Hepatocyte (in vitro differentiated cells): ENCODE measurements around the gene PRKCZ. TPM values are rescaled to one million over a fixed set of nuclear protein-coding genes. Genes with fewer than 3 reads are reported as not detected.

Experiments
- DNase-seq: peaks from one replicate; pipeline ENCODE4 v3.0.0-alpha.2; 2016; ENCODE audit warnings: low spot score
- H2AFZ ChIP-seq: fragments of 200-600 bp; sonication (generic); 2 replicates; pipeline ENCODE4 v1.6.0; 2016; ENCODE audit warnings: antibody characterized with exemption, mild to moderate bottlenecking
- H3K27ac ChIP-seq: fragments of 200-600 bp; sonication (generic); 2 replicates; pipeline ENCODE4 v1.5.1; 2016; ENCODE audit warnings: mild to moderate bottlenecking
- H3K27me3 ChIP-seq: fragments of 200-600 bp; sonication (generic); 2 replicates; pipeline ENCODE4 v1.6.1; 2016
- H3K36me3 ChIP-seq: fragments of 200-600 bp; sonication (generic); replicated peaks from 2 replicates; pipeline ENCODE4 v1.5.1; 2016; ENCODE audit warnings: low read depth; ENCODE audit not compliant: insufficient read depth
- H3K4me1 ChIP-seq: fragments of 200-600 bp; sonication (generic); 2 replicates; pipeline ENCODE4 v1.5.1; 2016; ENCODE audit warnings: mild to moderate bottlenecking, moderate library complexity; ENCODE audit not compliant: insufficient read depth
- H3K4me2 ChIP-seq: fragments of 200-600 bp; sonication (generic); 2 replicates; pipeline ENCODE4 v1.6.0; 2016
- H3K4me3 ChIP-seq: fragments of 200-600 bp; sonication (generic); 2 replicates; pipeline ENCODE4 v1.5.1; 2016; ENCODE audit warnings: mild to moderate bottlenecking
- H3K79me2 ChIP-seq: fragments of 200-600 bp; sonication (generic); 2 replicates; pipeline ENCODE4 v1.6.0; 2017; ENCODE audit warnings: mild to moderate bottlenecking
- H3K9me2 ChIP-seq: fragments of 200-600 bp; sonication (generic); replicated peaks from 2 replicates; pipeline ENCODE4 v1.6.0; 2017; ENCODE audit warnings: mild to moderate bottlenecking; ENCODE audit not compliant: insufficient read depth
- H3K9me3 ChIP-seq: fragments of 200-600 bp; sonication (generic); 2 replicates; pipeline ENCODE4 v1.5.1; 2016; ENCODE audit warnings: low read depth, mild to moderate bottlenecking
- H4K20me1 ChIP-seq: fragments of 200-600 bp; sonication (generic); 2 replicates; pipeline ENCODE4 v1.6.0; 2016; ENCODE audit warnings: mild to moderate bottlenecking; ENCODE audit not compliant: insufficient read depth, poor library complexity, severe bottlenecking
- CTCF ChIP-seq: fragments of 200-600 bp; sonication (generic); IDR thresholded peaks from 2 replicates; pipeline ENCODE4 v1.5.1; 2016; ENCODE audit warnings: antibody characterized with exemption, mild to moderate bottlenecking; ENCODE audit not compliant: poor library complexity
- EZH2 ChIP-seq: fragments of 200-600 bp; sonication (generic); IDR thresholded peaks from 2 replicates; pipeline ENCODE4 v1.6.1; 2016; ENCODE audit warnings: antibody characterized with exemption, mild to moderate bottlenecking, borderline replicate concordance
- EZH2phosphoT487 ChIP-seq: fragments of 200-600 bp; sonication (generic); IDR thresholded peaks from one replicate; pipeline ENCODE4 v1.6.1; 2018; ENCODE audit warnings: antibody characterized with exemption, mild to moderate bottlenecking, low read depth, moderate library complexity; ENCODE audit not compliant: unreplicated experiment, severe bottlenecking
- WGBS: methylation state at CpG from one replicate; pipeline ENCODE4 v1.1.6; 2016; ENCODE audit warnings: low lambda C conversion rate; ENCODE audit errors: missing lambda C conversion rate; 5-methylcytosine and 5-hydroxymethylcytosine counted together
- polyA plus RNA-seq: library from polyadenylated mRNA; unstranded; fragments of >200 nt; fragmentation: Nextera tagmentation; extraction: Ambion mirVana; gene quantifications from 2 replicates; pipeline ENCODE4 v1.2.1, GENCODE V29; 2016
- total RNA-seq: library from RNA; depleted of rRNA; stranded (reverse); fragments of >200 nt; gene quantifications from 2 replicates; pipeline ENCODE4 v1.2.3, GENCODE V29; 2014

Gene PRKCZ
- total and polyA plus RNA-seq, 2 experiments from 2014 or later = 41.0 to 52.3 TPM

DNA sequence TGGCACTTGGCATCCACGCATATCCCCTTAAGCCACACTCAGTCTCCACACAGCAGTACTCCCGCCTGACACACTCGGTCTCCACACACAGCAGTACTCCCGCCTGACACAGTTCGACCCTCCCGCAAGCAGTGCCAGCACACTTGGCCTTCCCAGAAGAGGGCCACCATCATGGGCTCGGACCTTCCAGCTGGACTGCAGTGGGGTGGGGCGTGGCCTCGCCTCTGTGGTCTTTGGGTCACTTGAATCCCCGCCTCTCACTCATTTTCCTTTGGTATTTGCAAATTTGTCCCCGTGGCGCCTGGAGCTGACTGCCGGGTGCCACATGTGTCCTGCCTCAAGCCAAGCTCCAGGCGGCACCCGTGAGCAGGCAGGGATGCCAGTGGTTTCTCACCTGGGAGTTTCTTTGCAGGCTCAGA lies 80.7 kb downstream of the PRKCZ start:
- no peak for DNase-seq
- Histone ChIP-seq H3K4me1 (peaks cover 29% of the 10 kb centered on the region), H3K4me2 (no peak overlapping the region), H2AFZ (no peak overlapping the region), H3K4me3 (no peak overlapping the region), H3K79me2 (peaks cover 12% of the 10 kb centered on the region), H4K20me1 (no peaks in the 10 kb centered on the region), H3K36me3 (no peaks in the 10 kb centered on the region), H3K27me3 (no peaks in the 10 kb centered on the region), H3K9me2 (no peaks in the 10 kb centered on the region), H3K27ac (no peak overlapping the region), H3K9me3 (no peaks in the 10 kb centered on the region)
- no peak for TF ChIP-seq EZH2
- TF ChIP-seq CTCF = no peak
- no peak for TF ChIP-seq EZH2phosphoT487
- 95% methylated on average over 15 of the region's 15 CpGs for WGBS

DNA sequence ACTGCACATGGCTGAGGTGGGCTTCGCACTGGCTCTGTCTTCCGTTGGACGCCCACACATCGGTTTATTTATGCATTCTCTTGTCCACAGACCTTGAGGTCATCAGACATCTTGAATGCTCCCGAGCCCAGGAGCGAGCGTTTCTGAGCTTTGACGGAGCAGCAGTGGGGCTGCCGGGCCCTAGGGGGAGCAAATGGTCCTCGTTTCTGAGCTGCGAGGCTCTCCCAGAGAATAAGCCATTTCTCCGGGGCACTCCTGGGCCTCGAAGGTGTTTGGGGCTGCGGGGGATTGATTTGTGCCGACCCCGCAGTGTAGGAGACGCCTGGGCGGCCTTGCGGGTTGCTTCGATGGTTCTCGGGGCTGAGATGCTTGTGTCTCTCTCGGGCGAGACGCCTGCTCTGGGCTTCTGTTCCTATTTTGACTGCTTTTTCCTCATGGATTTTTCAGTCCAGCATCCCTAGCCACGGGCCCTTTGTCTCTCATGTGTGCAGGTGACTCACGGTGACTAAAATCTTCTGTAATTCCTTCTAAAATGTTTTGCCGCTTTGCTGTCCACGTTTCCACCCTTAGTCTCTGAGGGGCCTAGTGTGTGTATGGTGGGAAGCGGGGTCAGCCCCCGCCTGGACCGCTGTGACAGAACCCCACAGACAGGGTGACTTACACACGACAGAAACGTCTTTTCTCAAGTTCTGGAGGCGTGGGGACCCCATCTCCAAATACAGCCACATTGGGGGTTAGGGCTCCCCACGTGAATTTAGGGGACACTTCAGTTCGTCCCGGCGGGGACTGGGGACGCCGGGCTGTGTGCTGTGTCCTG lies 82.2 kb downstream of the PRKCZ start:
- H3K36me3 ChIP-seq = no peaks in the 10 kb centered on the region
- peaks cover 19% of the 10 kb centered on the region for H3K79me2 ChIP-seq
- no peaks in the 10 kb centered on the region for H3K9me2 ChIP-seq
- H4K20me1 ChIP-seq = no peaks in the 10 kb centered on the region
- H2AFZ ChIP-seq = peak overlapping the region; percentile 18
- H3K4me3 ChIP-seq = no peak overlapping the region
- WGBS = 63% methylated on average over 39 of the region's 40 CpGs
- no peaks in the 10 kb centered on the region for H3K27me3 ChIP-seq
- H3K27ac ChIP-seq = peak overlapping the region; percentile 96
- DNase-seq = peak; percentile 63
- TF ChIP-seq CTCF (peak; percentile 47), EZH2phosphoT487 (no peak)
- peaks cover 44% of the 10 kb centered on the region for H3K4me1 ChIP-seq
- H3K4me2 ChIP-seq = peak overlapping the region; percentile 81
- no peaks in the 10 kb centered on the region for H3K9me3 ChIP-seq

DNA sequence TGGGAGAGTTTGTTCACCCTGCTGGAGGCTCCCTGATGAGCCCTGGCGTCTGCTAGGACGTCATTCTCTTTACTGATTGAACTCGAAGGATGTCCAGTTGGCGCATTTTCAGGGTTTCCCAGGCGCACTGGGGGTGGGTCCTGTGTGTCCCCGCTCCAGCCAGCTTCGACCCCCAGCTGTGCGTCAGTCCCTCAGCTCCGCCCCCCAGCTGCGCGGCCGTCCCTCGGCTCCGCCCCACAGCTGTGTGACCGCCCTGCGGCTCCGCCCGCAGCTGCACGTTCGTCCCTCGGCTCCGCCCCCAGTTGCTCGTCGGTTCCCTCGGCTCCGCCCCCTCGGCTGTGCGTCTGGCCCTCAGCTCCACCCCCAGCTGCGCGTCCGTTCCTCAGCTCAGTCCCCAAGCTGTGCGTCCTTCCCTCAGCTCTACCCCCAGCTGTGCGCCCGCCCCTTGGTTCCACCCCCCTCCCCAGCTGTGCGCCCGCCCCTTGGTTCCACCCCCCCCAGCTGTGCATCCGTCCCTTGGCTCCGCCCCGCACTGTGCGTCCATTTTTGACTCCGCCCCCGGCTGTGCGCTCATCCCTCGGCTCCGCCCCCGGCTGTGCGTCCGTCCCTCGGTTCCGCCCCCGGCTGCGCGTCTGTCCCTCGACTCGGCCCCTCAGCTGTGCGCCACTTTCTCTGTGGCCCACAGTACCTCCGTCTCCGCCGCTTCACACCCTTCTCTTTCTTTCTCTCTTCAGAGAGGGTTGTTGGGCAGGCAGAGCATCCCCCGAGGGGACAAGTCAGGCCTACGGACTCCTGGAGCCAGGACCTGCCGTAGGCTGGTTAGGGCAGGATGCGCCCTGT lies 83.0 kb downstream of the PRKCZ start:
- Histone ChIP-seq H3K79me2 (peaks cover 19% of the 10 kb centered on the region), H3K27me3 (no peaks in the 10 kb centered on the region), H3K9me2 (no peaks in the 10 kb centered on the region), H2AFZ (no peak overlapping the region), H3K9me3 (no peaks in the 10 kb centered on the region), H3K36me3 (no peaks in the 10 kb centered on the region), H3K4me3 (no peak overlapping the region), H3K4me2 (peak overlapping the region; percentile 81), H4K20me1 (no peaks in the 10 kb centered on the region), H3K27ac (peak overlapping the region; percentile 100), H3K4me1 (peaks cover 51% of the 10 kb centered on the region)
- 15% methylated on average over 31 of the region's 63 CpGs for WGBS
- no peak for TF ChIP-seq CTCF
- TF ChIP-seq EZH2 = no peak
- TF ChIP-seq EZH2phosphoT487 = no peak
- peak; percentile 100 for DNase-seq
